GM12878 (cell line): Measurements from ENCODE around the gene FOS.

ENCODE experiments used
- ATF2 ChIP-seq: IDR thresholded peaks from 2 replicates; pipeline ENCODE4 v1.6.1; 2012; ENCODE audit warnings: low read length, inconsistent platforms
- EP300 ChIP-seq, 2 experiments: fragments of 150-350 bp in 1 of 2; IDR thresholded peaks; 2 replicates each; pipeline ENCODE4 v1.6.1; 2011 to 2012; ENCODE audit warnings: low read depth in 2 of 2, low read length in 2 of 2, borderline replicate concordance in 1 of 2, improper control_type of control experiment in 1 of 2, inconsistent platforms in 1 of 2; ENCODE audit not compliant: control insufficient read depth in 1 of 2
- HCFC1 ChIP-seq: fragments of 150-350 bp; IDR thresholded peaks from 2 replicates; pipeline ENCODE4 v1.6.1; 2014; ENCODE audit warnings: low read length
- HDAC2 ChIP-seq: fragments of 200-600 bp; sonication (generic); IDR thresholded peaks from 2 replicates; pipeline ENCODE4 v1.6.1; 2017
- MTA3 ChIP-seq: IDR thresholded peaks from 2 replicates; pipeline ENCODE4 v1.6.1; 2012; ENCODE audit warnings: low read length, inconsistent platforms, borderline replicate concordance
- NBN ChIP-seq: fragments of 450-650 bp; IDR thresholded peaks from 2 replicates; pipeline ENCODE4 v1.6.1; 2016
- POLR2A ChIP-seq: IDR thresholded peaks from 2 replicates; pipeline ENCODE4 v1.6.1; 2011; ENCODE audit warnings: low read depth, mild to moderate bottlenecking, low read length
- POLR2AphosphoS5 ChIP-seq: IDR thresholded peaks from 2 replicates; pipeline ENCODE4 v1.6.1; 2011; ENCODE audit warnings: mild to moderate bottlenecking, low read length, inconsistent platforms
- RBBP5 ChIP-seq: fragments of 200-600 bp; sonication (generic); conservative IDR thresholded peaks from 2 replicates; pipeline ENCODE4 v1.6.1; 2016
- YY1 ChIP-seq: IDR thresholded peaks from 2 replicates; pipeline ENCODE4 v1.6.1; 2011; ENCODE audit warnings: low read depth, mild to moderate bottlenecking, low read length
- TF ChIP-seq, protein P1 (sequence below), 3 experiments: IDR thresholded peaks in 2 of 3; conservative IDR thresholded peaks in 1 of 3; 2 replicates each; pipeline ENCODE4 v1.5.1; 2011; ENCODE audit warnings: low read depth in 3 of 3, low read length in 3 of 3, mild to moderate bottlenecking in 3 of 3, control low read depth in 2 of 3, moderate library complexity in 2 of 3, inconsistent platforms in 1 of 3, mixed read lengths in 1 of 3; ENCODE audit not compliant: control insufficient read depth in 2 of 3, insufficient read depth in 1 of 3; ENCODE audit errors: extremely low read depth in 1 of 3

GRCh38 chr14:75295491-75296345 lies 17.1 kb downstream of the FOS start:
- TF ChIP-seq, protein P1, sequence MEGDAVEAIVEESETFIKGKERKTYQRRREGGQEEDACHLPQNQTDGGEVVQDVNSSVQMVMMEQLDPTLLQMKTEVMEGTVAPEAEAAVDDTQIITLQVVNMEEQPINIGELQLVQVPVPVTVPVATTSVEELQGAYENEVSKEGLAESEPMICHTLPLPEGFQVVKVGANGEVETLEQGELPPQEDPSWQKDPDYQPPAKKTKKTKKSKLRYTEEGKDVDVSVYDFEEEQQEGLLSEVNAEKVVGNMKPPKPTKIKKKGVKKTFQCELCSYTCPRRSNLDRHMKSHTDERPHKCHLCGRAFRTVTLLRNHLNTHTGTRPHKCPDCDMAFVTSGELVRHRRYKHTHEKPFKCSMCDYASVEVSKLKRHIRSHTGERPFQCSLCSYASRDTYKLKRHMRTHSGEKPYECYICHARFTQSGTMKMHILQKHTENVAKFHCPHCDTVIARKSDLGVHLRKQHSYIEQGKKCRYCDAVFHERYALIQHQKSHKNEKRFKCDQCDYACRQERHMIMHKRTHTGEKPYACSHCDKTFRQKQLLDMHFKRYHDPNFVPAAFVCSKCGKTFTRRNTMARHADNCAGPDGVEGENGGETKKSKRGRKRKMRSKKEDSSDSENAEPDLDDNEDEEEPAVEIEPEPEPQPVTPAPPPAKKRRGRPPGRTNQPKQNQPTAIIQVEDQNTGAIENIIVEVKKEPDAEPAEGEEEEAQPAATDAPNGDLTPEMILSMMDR (IDR thresholded peaks at IDR 0.05 in 2 of 3, conservative IDR thresholded peaks at IDR 0.05 in 1 of 3; ENCODE audit: control insufficient read depth in 2 of 3, extremely low read depth in 1 of 3, insufficient read depth in 1 of 3, low read depth in 3 of 3, low read length in 3 of 3) = peak; percentile 96 to 98 (median 96)
- no peak for TF ChIP-seq HCFC1
- TF ChIP-seq HDAC2 = no peak
- peak; percentile 51 for TF ChIP-seq YY1
- TF ChIP-seq POLR2AphosphoS5 = no peak
- TF ChIP-seq NBN = peak; percentile 83
- TF ChIP-seq ATF2 = no peak
- TF ChIP-seq MTA3 = no peak
- TF ChIP-seq RBBP5 = no peak
- TF ChIP-seq EP300 (IDR thresholded peaks at IDR 0.05; ENCODE audit: borderline replicate concordance in 1 of 2, control insufficient read depth in 1 of 2, low read depth in 2 of 2, low read length in 2 of 2) = no peak
- TF ChIP-seq POLR2A = no peak
